Activated CD8-positive, alpha-beta memory T cell treated with anti-CD3 and anti-CD28 coated beads, Interleukin-2, amount 50 U/mL, for 1 hour (primary cell): ENCODE results near the gene FRMD6.

Experiments
- DNase-seq: peaks from one replicate; pipeline ENCODE4 v3.0.0-alpha.2; 2020; ENCODE audit errors: extremely low read depth

FRMD6 gene

DNA sequence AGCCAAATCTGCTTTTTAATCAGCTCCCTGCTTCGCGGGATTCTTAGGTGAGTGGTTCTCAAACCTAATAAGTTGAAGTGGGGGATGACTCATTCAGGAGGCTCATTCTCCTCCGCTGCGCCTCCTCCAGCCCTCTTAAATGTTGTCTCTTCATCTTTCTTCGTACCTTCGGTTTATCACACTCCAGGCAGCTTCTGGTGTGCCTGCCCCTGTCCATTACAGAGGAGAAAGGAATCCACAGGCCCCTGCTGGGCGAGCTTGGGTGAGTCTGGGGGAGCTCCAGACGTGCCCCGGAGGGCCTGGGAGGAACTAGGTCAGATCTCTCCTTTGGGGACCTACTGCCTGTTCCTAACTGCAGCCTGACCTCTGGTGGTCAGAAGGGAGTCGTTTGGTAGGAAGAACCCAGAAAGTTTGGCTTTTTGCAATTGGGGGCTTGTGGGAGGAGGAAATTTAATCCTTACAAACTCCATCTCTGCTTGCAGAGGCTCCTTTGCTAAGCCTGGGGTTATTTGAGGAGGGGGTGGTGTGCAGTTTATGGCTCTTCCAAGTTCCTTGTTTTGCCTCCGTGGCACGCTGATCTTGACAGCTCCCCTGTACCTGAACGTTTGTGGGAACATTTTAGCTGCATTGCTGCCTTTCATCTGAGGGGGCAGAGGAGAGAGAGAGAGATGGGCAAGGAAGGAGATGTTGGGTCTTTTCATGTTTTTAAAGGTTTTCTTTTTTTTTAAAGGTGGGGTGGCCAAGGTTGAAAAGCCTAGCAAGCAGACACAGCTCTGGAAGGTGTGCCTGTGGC lies 124.6 kb downstream of the FRMD6 start:
- DNase-seq = no peak

DNA sequence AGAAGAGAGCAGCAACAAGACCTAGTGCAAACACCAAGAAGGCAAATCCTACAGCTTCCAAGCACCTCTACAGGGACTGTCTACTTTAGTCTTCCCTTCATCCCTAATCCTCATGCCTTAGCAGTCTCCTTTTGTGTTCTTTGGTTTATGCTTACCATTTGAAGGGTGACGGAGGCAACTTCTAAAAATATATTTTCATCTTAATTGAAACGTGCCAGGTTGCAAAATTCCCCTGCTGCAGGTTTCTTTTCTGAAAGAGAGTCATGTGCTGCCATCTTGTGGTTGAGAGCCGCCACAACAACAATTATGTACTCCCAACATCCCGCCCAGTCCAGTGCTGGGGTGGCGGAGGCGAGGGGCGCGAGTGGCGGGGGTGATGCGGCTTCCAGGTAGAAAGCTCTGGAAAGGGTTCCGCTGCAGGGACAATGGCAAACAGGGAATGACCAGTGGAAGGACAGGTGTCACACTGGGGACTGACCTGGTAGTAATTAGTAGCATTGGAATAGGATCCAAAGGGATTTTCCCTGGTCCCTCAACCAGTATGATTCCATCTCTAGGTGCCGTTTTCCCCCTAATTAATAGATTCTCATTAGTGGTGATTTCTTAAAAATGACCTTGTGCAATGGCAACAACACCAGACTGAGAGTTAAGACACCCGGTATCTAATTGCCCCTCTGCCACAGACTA lies 128.4 kb downstream of the FRMD6 start:
- DNase-seq = peak; percentile 36
